GM18873 (cell line): ENCODE results near the gene SPTBN1.

ENCODE experiments used
- ATAC-seq: cut with Tn5 transposase; IDR thresholded peaks from one replicate; pipeline ENCODE4 v1.9.1; 2021; ENCODE audit warnings: mild to moderate bottlenecking, moderate library complexity, moderate number of reproducible peaks; ENCODE audit not compliant: unreplicated experiment, low FRiP score

SPTBN1 gene

GRCh38 chr2:54546518-54546917 is 90.4 kb downstream of the SPTBN1 start:
- no peak for ATAC-seq

GRCh38 chr2:54546923-54547720 is 91.0 kb downstream of the SPTBN1 start:
- ATAC-seq, result peak; percentile 57

- ATAC-seq, result no peak
Observed at GRCh38 chr2:54549430-54549829, 93.3 kb downstream of the SPTBN1 start.

DNA sequence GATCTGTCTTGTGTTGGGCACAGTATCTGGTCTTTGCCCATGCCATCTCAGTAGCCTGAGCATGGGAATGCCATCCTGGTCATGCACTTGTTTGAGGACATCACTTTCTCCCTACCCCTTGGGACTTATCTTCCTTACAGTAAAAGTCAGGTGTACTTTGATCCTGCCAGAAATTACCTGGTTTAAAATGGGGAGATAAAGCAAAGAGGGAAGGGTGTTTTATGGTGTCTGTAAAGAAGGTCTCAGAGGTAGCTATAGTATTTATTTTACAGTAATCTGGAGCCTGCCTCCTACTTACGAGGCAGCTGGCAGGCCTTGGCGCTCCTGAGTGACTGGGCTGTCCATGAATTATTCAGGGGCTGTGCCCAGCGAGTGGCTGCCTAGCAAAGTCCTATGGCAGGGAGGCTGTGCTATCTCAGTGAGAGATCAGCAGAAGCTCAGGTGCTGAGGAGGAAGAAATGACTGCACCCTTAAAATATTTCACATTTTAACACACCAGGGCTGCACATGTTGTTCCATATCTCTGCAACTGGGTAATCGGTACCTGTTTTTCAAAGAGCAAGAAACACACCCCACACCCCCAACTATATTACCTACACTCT is 93.9 kb downstream of the SPTBN1 start:
- ATAC-seq, result no peak

DNA sequence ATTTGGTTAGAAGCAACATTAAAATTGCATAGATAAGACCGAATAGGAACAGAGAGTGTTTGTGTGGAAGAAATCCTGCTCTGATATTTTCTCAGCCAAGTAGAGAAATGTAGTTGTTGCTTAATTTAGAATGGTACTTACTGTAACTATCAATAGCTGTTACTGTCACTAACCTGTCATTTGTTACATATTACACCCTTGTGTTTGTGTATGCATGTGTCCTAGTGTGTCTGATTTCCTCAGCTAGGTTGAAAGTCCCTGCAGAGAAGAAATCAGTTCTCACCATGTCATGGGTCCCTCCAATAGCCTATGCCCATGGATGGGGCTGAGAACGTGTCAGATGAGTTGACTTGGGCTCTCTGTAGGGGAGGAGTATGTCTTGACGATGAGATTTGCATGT is 94.4 kb downstream of the SPTBN1 start:
- no peak for ATAC-seq

GRCh38 chr2:54551123-54551756 is 95.1 kb downstream of the SPTBN1 start:
- peak; percentile 46 for ATAC-seq

- no peak for ATAC-seq
Observed at GRCh38 chr2:54553075-54553474, 96.9 kb downstream of the SPTBN1 start.

DNA sequence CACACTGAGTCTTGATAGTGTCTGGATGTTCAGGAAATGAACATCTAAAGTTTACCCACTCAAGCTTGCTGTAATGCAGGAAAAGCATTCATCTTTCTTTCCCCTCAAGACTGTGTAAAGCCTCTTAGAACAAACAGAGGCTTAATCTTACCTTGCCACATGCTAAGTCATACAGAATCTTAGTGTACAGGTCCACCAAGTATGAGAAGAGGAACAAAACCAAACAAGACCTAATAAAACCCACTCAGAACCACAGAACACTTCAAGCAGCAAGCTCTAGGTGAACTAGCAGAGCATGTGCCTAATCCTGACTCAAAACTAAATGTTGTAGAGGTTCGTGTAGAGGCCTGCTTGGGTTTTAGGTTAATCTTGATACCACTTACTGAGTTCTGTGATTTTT is 97.6 kb downstream of the SPTBN1 start:
- no peak for ATAC-seq

DNA sequence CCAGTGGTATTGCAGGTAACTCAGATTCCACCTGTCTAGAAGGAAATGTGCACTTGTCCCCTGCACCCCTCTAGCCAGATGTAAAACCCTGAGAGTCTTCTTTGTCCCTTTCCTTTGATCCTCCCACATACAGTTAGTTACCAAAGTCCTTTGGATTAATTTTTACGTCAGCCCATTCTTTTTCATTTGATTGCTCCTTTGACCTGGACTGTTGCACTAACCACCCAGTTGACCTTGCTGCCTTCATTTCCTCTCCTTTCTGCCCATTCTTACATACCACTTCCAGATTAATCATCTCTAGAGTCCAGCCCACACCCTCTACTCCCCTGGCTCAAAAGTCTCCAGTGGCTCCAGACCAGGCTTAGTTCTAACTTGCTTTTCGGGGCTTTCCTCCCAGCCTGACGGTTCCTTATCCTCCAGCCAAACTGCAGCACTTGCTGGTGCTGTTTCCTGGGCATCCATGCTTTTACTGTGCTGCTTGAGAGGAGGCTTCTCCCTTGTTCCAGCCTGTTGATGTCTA is 99.3 kb downstream of the SPTBN1 start:
- no peak for ATAC-seq

- no peak for ATAC-seq
Observed at GRCh38 chr2:54556621-54557121, 100.5 kb downstream of the SPTBN1 start.

DNA sequence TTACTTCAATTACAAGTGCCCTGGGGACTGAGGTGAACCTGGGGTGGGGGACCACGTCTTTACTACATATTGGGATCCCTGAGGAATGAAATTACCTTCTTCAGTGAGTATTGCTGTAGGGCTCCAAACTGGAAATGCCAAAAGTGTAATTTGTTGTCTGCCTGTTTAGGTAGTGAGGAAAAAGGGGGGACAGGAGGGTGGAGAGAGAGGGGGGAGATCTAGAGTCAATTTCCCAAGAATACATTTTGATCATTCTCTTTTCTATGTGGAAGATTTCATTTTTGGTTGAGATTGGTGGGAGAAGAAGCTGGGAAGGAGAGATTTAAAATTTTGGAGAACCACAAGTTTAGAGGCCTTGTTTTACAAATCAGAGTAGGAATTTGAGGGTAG is 101.1 kb downstream of the SPTBN1 start:
- ATAC-seq, result no peak

GRCh38 chr2:54557601-54558187 is 101.6 kb downstream of the SPTBN1 start:
- peak; percentile 30 for ATAC-seq

GRCh38 chr2:54558188-54559005 is 102.3 kb downstream of the SPTBN1 start:
- ATAC-seq, result peak; percentile 29

- no peak for ATAC-seq
Observed at GRCh38 chr2:54559006-54559445, 102.9 kb downstream of the SPTBN1 start.

- no peak for ATAC-seq
Observed at GRCh38 chr2:54559593-54560145, 103.5 kb downstream of the SPTBN1 start.

- ATAC-seq, result peak; percentile 46
Observed at GRCh38 chr2:54560146-54560881, 104.2 kb downstream of the SPTBN1 start.

DNA sequence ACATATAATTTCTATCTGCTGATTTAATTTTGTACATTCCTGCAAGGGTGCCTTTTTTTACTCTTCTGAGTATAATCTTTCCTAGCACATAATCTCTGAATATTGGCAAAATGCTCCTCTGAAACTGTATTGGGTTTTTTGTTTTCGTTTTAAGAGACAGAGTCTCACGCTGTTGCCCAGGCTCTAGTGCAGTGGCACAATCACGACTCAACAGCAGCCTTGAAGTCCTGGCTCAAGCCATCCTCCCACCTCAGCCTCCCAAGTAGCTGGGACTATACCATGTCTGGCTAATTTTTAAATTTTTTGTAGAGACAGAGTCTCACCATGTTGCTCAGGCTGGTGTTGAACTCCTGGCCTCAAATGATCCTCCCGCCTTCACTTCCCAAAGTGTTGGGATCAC is 104.9 kb downstream of the SPTBN1 start:
- no peak for ATAC-seq

- no peak for ATAC-seq
Observed at GRCh38 chr2:54564439-54564838, 108.3 kb downstream of the SPTBN1 start.

GRCh38 chr2:54565551-54565950 is 109.4 kb downstream of the SPTBN1 start:
- no peak for ATAC-seq
